Endodermal cell (in vitro differentiated cells): ENCODE measurements around the gene IRF9. TPM values are rescaled to one million over a fixed set of nuclear protein-coding genes. Genes with fewer than 3 reads are reported as not detected.

Source experiments
- DNase-seq: peaks from one replicate; pipeline ENCODE4 v3.0.0-alpha.2; 2017
- H3K27ac ChIP-seq: 2 replicates; pipeline ENCODE4 v1.5.1; 2013; ENCODE audit warnings: mild to moderate bottlenecking, low read depth, low read length, moderate library complexity
- H3K27me3 ChIP-seq: 2 replicates; pipeline ENCODE4 v1.6.1; 2013; ENCODE audit warnings: mild to moderate bottlenecking, low read length, moderate library complexity; ENCODE audit not compliant: insufficient read depth, control insufficient read depth, poor library complexity, severe bottlenecking
- H3K36me3 ChIP-seq: 2 replicates; pipeline ENCODE4 v1.7.0; 2013; ENCODE audit warnings: mild to moderate bottlenecking, low read length, moderate library complexity; ENCODE audit not compliant: control insufficient read depth, insufficient read depth
- H3K4me1 ChIP-seq: one replicate; pipeline ENCODE4 v1.7.0; 2013; ENCODE audit warnings: low read length; ENCODE audit not compliant: control insufficient read depth, insufficient read depth
- H3K4me3 ChIP-seq: 2 replicates; pipeline ENCODE4 v1.5.1; 2013; ENCODE audit warnings: mild to moderate bottlenecking, low read length, moderate library complexity
- H3K9ac ChIP-seq: 2 replicates; pipeline ENCODE4 v1.6.1; 2013; ENCODE audit warnings: mild to moderate bottlenecking, low read length, moderate library complexity; ENCODE audit not compliant: poor library complexity, severe bottlenecking; ENCODE audit errors: extremely low read depth
- H3K9me3 ChIP-seq: 2 replicates; pipeline ENCODE4 v1.6.1; 2013; ENCODE audit warnings: mild to moderate bottlenecking, low read length, moderate library complexity; ENCODE audit not compliant: control insufficient read depth
- H3K27ac Mint-ChIP-seq: 2 replicates; pipeline ENCODE4 v1.8.0; 2020; ENCODE audit warnings: mixed read lengths
- H3K27me3 Mint-ChIP-seq: 2 replicates; pipeline ENCODE4 v1.8.0; 2021; ENCODE audit warnings: mild to moderate bottlenecking, mixed read lengths; ENCODE audit not compliant: insufficient read depth
- H3K36me3 Mint-ChIP-seq: 2 replicates; pipeline ENCODE4 v1.8.0; 2020; ENCODE audit warnings: low read depth, mixed read lengths
- H3K4me1 Mint-ChIP-seq: 2 replicates; pipeline ENCODE4 v1.8.0; 2020; ENCODE audit warnings: mixed read lengths
- H3K4me3 Mint-ChIP-seq: 2 replicates; pipeline ENCODE4 v1.8.0; 2020; ENCODE audit warnings: mild to moderate bottlenecking, moderate library complexity, mixed read lengths
- H3K9me3 Mint-ChIP-seq: 2 replicates; pipeline ENCODE4 v1.8.0; 2020; ENCODE audit warnings: mild to moderate bottlenecking, mixed read lengths
- CTCF ChIP-seq: fragments of 200-600 bp; sonication (generic); conservative IDR thresholded peaks from 2 replicates; pipeline ENCODE4 v1.5.0; 2021; ENCODE audit warnings: antibody characterized with exemption, mild to moderate bottlenecking
- WGBS, 2 experiments: methylation state at CpG; one replicate each; pipeline versions ENCODE4 v1.1.5 to v1.1.7; 2013; ENCODE audit warnings: missing lambda C conversion rate in 2 of 2, mixed read lengths in 1 of 2; ENCODE audit not compliant: insufficient coverage in 1 of 2, insufficient read length in 1 of 2; 5-methylcytosine and 5-hydroxymethylcytosine counted together
- total RNA-seq, 2 donors: library from RNA; stranded (reverse); fragmentation: NEBNext Ultra II Directional in 1 of 2; extraction: Animal tissue kit (Norgen Biotek cat#: 25700) in 1 of 2; gene quantifications; 2 replicates in 1 of 2; 3 replicates in 1 of 2; pipeline ENCODE4 v1.2.1, GENCODE V29; 2021

The IRF9 gene
- total RNA-seq, 2 donors from 2014 or later: 13.6 to 26.9 TPM

- no peaks in the 10 kb centered on the region for H3K9me3 ChIP-seq
- Mint-ChIP-seq H3K9me3 (no peaks in the 10 kb centered on the region), H3K4me1 (peaks cover 20% of the 10 kb centered on the region), H3K4me3 (no peak overlapping the region), H3K27me3 (no peaks in the 10 kb centered on the region), H3K36me3 (peaks cover 48% of the 10 kb centered on the region), H3K27ac (no peak overlapping the region)
- no peak overlapping the region for H3K9ac ChIP-seq
- WGBS, 2 experiments: 86 to 94% methylated on average over 6 to 9 of the region's 9 CpGs
- H3K4me3 ChIP-seq: no peak overlapping the region
- TF ChIP-seq CTCF: no peak
- H3K36me3 ChIP-seq: peaks cover 50% of the 10 kb centered on the region
- H3K27me3 ChIP-seq: no peaks in the 10 kb centered on the region
- H3K27ac ChIP-seq: no peak overlapping the region
- no peak for DNase-seq
- peaks cover 6% of the 10 kb centered on the region for H3K4me1 ChIP-seq
Measured at GRCh38 chr14:24150061-24150460, 11.0 kb upstream of the IRF9 start.

GRCh38 chr14:24150567-24150966, 10.5 kb upstream of the IRF9 start:
- H3K4me3 ChIP-seq: no peak overlapping the region
- H3K9ac ChIP-seq: no peak overlapping the region
- DNase-seq: no peak
- peaks cover 16% of the 10 kb centered on the region for H3K4me1 Mint-ChIP-seq
- H3K27me3 ChIP-seq: no peaks in the 10 kb centered on the region
- peaks cover 53% of the 10 kb centered on the region for H3K36me3 Mint-ChIP-seq
- no peak for TF ChIP-seq CTCF
- H3K4me3 Mint-ChIP-seq: no peak overlapping the region
- H3K27ac Mint-ChIP-seq: no peak overlapping the region
- peaks cover 6% of the 10 kb centered on the region for H3K4me1 ChIP-seq
- H3K9me3 Mint-ChIP-seq: no peaks in the 10 kb centered on the region
- no peaks in the 10 kb centered on the region for H3K9me3 ChIP-seq
- H3K27ac ChIP-seq: no peak overlapping the region
- no peaks in the 10 kb centered on the region for H3K27me3 Mint-ChIP-seq
- peaks cover 55% of the 10 kb centered on the region for H3K36me3 ChIP-seq
- WGBS, 2 experiments: 97 to 99% methylated on average over 7 to 9 of the region's 9 CpGs

GRCh38 chr14:24150993-24151392, 10.1 kb upstream of the IRF9 start:
- H3K9me3 Mint-ChIP-seq: no peaks in the 10 kb centered on the region
- peaks cover 59% of the 10 kb centered on the region for H3K36me3 ChIP-seq
- H3K27ac ChIP-seq: no peak overlapping the region
- no peak overlapping the region for H3K27ac Mint-ChIP-seq
- H3K4me3 Mint-ChIP-seq: no peak overlapping the region
- H3K9me3 ChIP-seq: no peaks in the 10 kb centered on the region
- no peaks in the 10 kb centered on the region for H3K27me3 ChIP-seq
- WGBS, 2 experiments: 92 to 94% methylated on average over 4 to 9 of the region's 9 CpGs
- no peak for TF ChIP-seq CTCF
- H3K4me3 ChIP-seq: no peak overlapping the region
- H3K27me3 Mint-ChIP-seq: no peaks in the 10 kb centered on the region
- peaks cover 57% of the 10 kb centered on the region for H3K36me3 Mint-ChIP-seq
- H3K4me1 Mint-ChIP-seq: peaks cover 12% of the 10 kb centered on the region
- H3K4me1 ChIP-seq: peaks cover 6% of the 10 kb centered on the region
- no peak overlapping the region for H3K9ac ChIP-seq
- DNase-seq: no peak
